ENCODE measurements around the gene DPY19L3.

The DPY19L3 gene

GRCh38 chr19:32469795-32470194 is 64.2 kb downstream of the DPY19L3 start:
- TF ChIP-seq CTCF (IDR thresholded peaks at IDR 0.05; ENCODE audit: low read length, missing control alignments) = no peak

DNA sequence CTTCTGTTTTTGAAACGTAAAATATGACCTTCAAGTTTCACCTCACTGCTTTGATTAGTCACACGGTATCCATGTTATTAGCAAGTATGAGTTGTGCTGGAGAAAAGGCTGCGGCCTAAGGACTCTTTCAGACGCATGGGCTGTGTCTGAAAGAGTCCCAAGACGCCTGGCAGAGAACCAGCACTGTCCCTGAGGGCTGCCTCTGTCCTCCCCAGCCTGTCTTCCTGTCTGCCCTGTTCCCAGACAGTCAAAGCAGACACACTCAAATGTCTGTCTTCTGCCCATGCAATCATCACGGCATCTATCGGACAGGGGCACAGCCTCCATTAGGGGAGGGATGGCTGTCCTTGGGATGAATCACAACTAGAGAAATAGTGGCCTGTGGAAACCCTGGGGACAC is 65.5 kb downstream of the DPY19L3 start:
- no peak for DNase-seq (ENCODE audit: low read depth)
- no peak for TF ChIP-seq CTCF (IDR thresholded peaks at IDR 0.05; ENCODE audit: low read length, missing control alignments)
- H3K4me3 ChIP-seq (replicated peaks; ENCODE audit: low read depth, low read length) = no peak overlapping the region

More at GRCh38 chr19:32469795-32470194, 64.2 kb downstream of the DPY19L3 start:
- no peak for DNase-seq (ENCODE audit: low read depth)
- H3K4me3 ChIP-seq (replicated peaks; ENCODE audit: low read depth, low read length) = no peak overlapping the region

GRCh38 chr19:32471811-32472210 is 66.2 kb downstream of the DPY19L3 start:
- no peak for DNase-seq (ENCODE audit: low read depth)
- H3K4me3 ChIP-seq (replicated peaks; ENCODE audit: low read depth, low read length) = no peak overlapping the region
- no peak for TF ChIP-seq CTCF (IDR thresholded peaks at IDR 0.05; ENCODE audit: low read length, missing control alignments)

DNA sequence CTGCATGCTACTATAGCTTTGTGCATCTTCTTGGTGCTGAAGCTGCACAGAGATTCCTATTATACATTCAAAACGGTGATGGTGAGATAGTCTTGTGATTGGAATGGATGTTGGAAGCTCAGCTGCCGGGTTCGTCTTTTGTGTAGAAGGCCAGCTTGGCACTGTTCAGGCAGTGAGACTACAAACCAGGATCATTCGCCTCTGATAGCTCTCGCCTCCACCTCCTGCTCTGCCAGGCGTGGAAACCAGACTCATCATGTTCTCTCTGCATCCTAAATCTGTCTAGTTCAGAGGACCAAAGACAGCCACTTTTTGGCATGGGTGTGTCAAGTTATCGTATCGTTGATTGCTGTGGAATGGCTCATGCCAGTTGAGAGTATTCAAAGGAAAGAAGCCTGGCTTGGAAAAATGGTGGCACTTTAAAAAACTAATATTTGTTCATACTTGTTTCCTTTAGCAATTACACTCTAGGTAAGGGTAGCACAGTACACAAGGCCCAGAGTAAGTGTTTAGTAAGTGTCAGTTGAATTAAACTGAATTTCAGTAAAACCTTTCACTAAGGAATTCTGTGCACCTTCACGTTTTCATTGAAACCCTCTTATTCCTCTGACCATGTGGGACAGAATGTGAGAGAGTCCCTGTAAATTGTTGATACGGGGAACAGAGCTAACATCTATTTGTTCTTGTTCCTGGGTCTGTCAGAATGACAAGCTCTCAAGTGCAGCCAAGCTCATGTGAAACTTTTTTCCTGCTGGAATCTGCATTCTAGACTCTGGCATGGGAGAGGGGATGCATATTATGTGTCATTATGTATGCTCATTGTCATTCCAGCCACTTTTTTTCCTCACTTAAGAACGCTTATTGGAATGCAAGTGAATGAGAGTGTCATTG is 69.8 kb downstream of the DPY19L3 start:
- DNase-seq (ENCODE audit: low read depth) = no peak
- TF ChIP-seq CTCF (IDR thresholded peaks at IDR 0.05; ENCODE audit: low read length, missing control alignments) = no peak
- H3K4me3 ChIP-seq (replicated peaks; ENCODE audit: low read depth, low read length) = no peak overlapping the region

DNA sequence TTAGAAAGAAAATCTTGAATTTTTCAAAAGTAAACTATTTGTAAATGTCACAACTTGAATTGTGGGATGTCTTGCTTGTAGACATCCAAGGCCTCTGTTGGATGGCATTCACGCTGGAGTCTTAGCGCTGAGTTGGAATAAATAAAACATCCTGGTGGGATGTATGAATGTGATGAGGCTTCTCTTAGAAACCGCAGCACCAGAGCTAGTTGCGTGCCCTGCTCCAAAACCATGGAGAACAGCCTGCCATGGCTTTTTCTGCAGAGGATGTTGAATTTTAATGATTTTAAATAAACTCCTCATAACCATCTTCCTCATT is 70.4 kb downstream of the DPY19L3 start:
- no peak overlapping the region for H3K4me3 ChIP-seq (replicated peaks; ENCODE audit: low read depth, low read length)
- TF ChIP-seq CTCF (IDR thresholded peaks at IDR 0.05; ENCODE audit: low read length, missing control alignments) = no peak
- DNase-seq (ENCODE audit: low read depth) = no peak

DNA sequence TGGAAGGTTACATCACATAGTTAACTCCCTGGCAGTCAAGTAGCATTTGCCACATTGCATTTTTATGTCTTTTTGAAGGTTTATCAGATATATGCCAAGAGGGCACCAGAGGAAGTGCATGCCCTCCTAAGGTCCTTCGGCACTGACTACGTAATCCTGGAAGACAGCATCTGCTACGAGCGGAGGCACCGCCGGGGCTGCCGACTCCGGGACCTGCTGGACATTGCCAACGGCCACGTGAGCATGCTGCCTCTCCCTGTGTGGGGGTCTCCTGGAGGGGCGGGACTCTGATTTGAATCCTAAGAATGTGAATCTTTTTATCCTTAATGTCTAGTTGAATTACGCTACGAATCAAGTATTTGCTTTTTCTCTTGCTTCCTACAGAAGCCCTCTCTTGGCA is 74.8 kb downstream of the DPY19L3 start:
- no peak overlapping the region for H3K4me3 ChIP-seq (replicated peaks; ENCODE audit: low read depth, low read length)
- no peak for DNase-seq (ENCODE audit: low read depth)
- TF ChIP-seq CTCF (IDR thresholded peaks at IDR 0.05; ENCODE audit: low read length, missing control alignments) = no peak

DNA sequence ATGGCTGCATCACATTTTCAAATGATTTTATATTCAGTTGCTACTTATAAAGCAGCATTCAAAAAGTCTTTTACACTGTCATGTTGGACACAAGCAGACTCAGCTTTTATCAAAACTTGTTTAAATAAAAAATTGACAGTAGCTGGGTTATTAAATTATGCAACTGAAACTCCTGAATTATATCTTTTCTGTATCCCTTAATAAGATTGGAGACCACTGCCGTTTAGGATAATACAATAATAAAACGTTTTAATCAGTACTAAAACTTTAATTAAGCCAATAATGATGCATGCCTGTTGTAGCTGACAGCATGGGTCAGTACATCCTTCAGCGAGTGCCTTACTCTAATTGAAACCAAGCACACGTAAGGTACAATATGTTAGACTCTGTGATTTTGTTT is 78.0 kb downstream of the DPY19L3 start:
- no peak overlapping the region for H3K4me3 ChIP-seq (replicated peaks; ENCODE audit: low read depth, low read length)
- no peak for TF ChIP-seq CTCF (IDR thresholded peaks at IDR 0.05; ENCODE audit: low read length, missing control alignments)
- DNase-seq (ENCODE audit: low read depth) = no peak

Measured in fibroblast of pulmonary artery (primary cell).